ENCODE results near the gene CLIP4. TPM values are rescaled to one million over a fixed set of nuclear protein-coding genes. Genes with fewer than 3 reads are reported as not detected.

CLIP4 gene
- total and polyA plus RNA-seq, 4 donors, result 15.1 to 30.1 (median 23.1) TPM

DNA sequence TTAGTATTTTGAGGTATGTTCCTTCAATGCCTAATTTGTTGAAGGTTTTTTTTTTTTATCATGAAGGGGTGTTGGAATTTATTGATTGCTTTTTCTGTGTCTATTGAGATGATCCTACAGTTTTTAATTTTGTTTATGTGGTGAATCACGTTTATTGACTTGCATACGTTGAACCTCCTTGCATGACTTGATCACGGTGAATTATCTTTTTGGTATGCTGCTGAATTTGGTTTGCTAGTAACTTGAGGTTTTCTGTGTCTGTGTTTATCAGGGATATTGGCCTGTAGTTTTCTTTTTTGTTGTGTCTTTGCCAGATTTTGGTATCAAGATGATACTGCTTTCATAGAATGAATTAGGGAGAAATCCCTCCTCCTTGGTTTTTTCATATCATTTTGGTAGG lies 23.9 kb downstream of the CLIP4 start:
- peaks cover 0 to 4% (median under 1%) of the 10 kb centered on the region in 4 donors for H3K36me3 ChIP-seq (ENCODE audit: control insufficient read depth in 4 of 4, insufficient read depth in 4 of 4, low read length in 4 of 4)
- no peak overlapping the region for H3K9ac ChIP-seq (ENCODE audit: insufficient read depth in 1 of 2, low read length in 2 of 2)
- H3K4me1 ChIP-seq (ENCODE audit: control insufficient read depth in 5 of 5, insufficient read depth in 5 of 5, low read length in 5 of 5), result no peaks in the 10 kb centered on the region
- ATAC-seq (ENCODE audit: insufficient read depth, low FRiP score) (no peak), DNase-seq (no peak)
- H3K9me3 ChIP-seq (ENCODE audit: control insufficient read depth in 4 of 4, insufficient read depth in 3 of 4, low read length in 3 of 4), result no peaks in the 10 kb centered on the region
- H3K27ac ChIP-seq (ENCODE audit: low read depth in 1 of 2, low read length in 1 of 2), result no peak overlapping the region
- WGBS, 2 donors, result 97% methylated on average over 3 of the region's 3 CpGs
- H3K27me3 ChIP-seq (ENCODE audit: control insufficient read depth in 3 of 3, insufficient read depth in 3 of 3, low read length in 2 of 3), result no peaks in the 10 kb centered on the region
- H3K4me3 ChIP-seq, result no peak overlapping the region
- TF ChIP-seq, protein P1, sequence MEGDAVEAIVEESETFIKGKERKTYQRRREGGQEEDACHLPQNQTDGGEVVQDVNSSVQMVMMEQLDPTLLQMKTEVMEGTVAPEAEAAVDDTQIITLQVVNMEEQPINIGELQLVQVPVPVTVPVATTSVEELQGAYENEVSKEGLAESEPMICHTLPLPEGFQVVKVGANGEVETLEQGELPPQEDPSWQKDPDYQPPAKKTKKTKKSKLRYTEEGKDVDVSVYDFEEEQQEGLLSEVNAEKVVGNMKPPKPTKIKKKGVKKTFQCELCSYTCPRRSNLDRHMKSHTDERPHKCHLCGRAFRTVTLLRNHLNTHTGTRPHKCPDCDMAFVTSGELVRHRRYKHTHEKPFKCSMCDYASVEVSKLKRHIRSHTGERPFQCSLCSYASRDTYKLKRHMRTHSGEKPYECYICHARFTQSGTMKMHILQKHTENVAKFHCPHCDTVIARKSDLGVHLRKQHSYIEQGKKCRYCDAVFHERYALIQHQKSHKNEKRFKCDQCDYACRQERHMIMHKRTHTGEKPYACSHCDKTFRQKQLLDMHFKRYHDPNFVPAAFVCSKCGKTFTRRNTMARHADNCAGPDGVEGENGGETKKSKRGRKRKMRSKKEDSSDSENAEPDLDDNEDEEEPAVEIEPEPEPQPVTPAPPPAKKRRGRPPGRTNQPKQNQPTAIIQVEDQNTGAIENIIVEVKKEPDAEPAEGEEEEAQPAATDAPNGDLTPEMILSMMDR (IDR thresholded peaks at IDR 0.05; ENCODE audit: control extremely low read depth, extremely low read depth), result no peak

DNA sequence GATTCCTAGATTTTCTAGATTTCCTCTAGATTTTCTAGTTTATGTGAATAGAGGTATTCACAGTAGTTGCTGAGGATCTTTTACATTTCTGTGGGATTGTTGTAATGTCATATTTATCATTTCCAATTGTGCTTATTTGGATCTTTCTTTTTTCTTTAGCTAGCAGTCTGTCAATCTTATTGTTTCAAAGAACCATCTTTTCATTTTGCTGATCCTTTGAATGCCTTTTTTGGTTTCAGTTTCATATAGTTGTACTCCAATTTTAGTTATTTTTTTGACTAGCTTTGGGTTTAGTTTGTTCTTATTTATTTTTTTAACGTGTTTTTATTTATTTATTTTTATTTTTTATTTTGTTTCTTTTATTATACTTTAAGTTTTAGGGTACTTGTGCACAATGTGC lies 24.5 kb downstream of the CLIP4 start:
- peaks cover 0 to 5% (median 2%) of the 10 kb centered on the region in 4 donors for H3K36me3 ChIP-seq (ENCODE audit: control insufficient read depth in 4 of 4, insufficient read depth in 4 of 4, low read length in 4 of 4)
- H3K27me3 ChIP-seq (ENCODE audit: control insufficient read depth in 3 of 3, insufficient read depth in 3 of 3, low read length in 2 of 3), result no peaks in the 10 kb centered on the region
- WGBS, 2 donors, result 49 to 59% methylated on average over 1 of the region's 1 CpG
- no peak for DNase-seq
- H3K9ac ChIP-seq (ENCODE audit: insufficient read depth in 1 of 2, low read length in 2 of 2), result no peak overlapping the region
- H3K4me3 ChIP-seq, result no peak overlapping the region
- no peak for ATAC-seq (ENCODE audit: insufficient read depth, low FRiP score)
- TF ChIP-seq, protein P1 (IDR thresholded peaks at IDR 0.05; ENCODE audit: control extremely low read depth, extremely low read depth), result no peak
- no peak overlapping the region for H3K27ac ChIP-seq (ENCODE audit: low read depth in 1 of 2, low read length in 1 of 2)
- no peaks in the 10 kb centered on the region for H3K4me1 ChIP-seq (ENCODE audit: control insufficient read depth in 5 of 5, insufficient read depth in 5 of 5, low read length in 5 of 5)
- H3K9me3 ChIP-seq (ENCODE audit: control insufficient read depth in 4 of 4, insufficient read depth in 3 of 4, low read length in 3 of 4), result no peaks in the 10 kb centered on the region

DNA sequence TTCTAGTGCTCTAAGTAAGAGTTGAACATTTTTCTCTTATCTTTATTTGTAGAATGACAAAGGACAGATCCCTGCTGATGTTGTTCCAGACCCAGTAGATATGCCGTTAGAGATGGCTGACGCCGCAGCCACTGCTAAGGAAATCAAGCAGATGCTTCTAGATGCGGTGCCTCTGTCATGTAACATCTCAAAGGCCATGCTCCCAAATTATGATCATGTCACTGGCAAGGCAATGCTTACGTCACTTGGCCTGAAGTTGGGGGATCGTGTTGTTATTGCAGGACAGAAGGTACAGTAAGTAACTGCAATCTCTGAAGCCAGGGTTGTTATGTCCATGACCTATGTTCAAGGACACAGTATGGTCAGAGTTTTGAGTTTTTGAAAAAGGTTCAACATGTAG lies 28.4 kb downstream of the CLIP4 start:
- H3K4me1 ChIP-seq (ENCODE audit: control insufficient read depth in 5 of 5, insufficient read depth in 5 of 5, low read length in 5 of 5), result no peaks in the 10 kb centered on the region
- whole genome bisulfite sequencing, 2 donors, result 91 to 96% methylated on average over 6 of the region's 6 CpGs
- H3K27me3 ChIP-seq (ENCODE audit: control insufficient read depth in 3 of 3, insufficient read depth in 3 of 3, low read length in 2 of 3), result no peaks in the 10 kb centered on the region
- H3K9ac ChIP-seq (ENCODE audit: insufficient read depth in 1 of 2, low read length in 2 of 2), result no peak overlapping the region
- peaks cover 0 to 7% (median 2%) of the 10 kb centered on the region in 4 donors for H3K36me3 ChIP-seq (ENCODE audit: control insufficient read depth in 4 of 4, insufficient read depth in 4 of 4, low read length in 4 of 4)
- no peak for DNase-seq
- ATAC-seq (ENCODE audit: insufficient read depth, low FRiP score), result no peak
- H3K9me3 ChIP-seq (ENCODE audit: control insufficient read depth in 4 of 4, insufficient read depth in 3 of 4, low read length in 3 of 4), result no peaks in the 10 kb centered on the region
- TF ChIP-seq, protein P1 (IDR thresholded peaks at IDR 0.05; ENCODE audit: control extremely low read depth, extremely low read depth), result no peak
- H3K27ac ChIP-seq (ENCODE audit: low read depth in 1 of 2, low read length in 1 of 2), result no peak overlapping the region
- no peak overlapping the region for H3K4me3 ChIP-seq

DNA sequence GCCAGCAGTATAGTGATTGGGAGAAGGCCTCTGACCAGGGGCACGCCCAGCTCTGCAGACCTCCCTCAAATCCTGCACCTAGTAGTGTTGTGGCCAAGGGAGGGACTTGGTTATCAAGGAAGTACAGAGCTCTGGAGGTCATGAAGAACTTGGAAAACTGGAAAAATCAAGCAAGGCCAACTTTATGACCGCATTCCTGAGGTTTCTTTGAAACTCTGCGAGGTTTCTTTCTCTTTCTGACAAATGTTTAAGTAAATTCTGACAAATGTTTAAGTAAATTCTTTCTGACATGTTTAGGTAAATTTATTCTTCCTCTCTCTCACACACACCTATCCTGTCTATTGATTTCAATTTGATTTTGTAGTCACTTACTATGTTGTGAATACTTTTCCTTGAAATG lies 31.0 kb downstream of the CLIP4 start:
- peak in 1 of 3 donors; percentile 12 for DNase-seq
- H3K27me3 ChIP-seq (ENCODE audit: control insufficient read depth in 3 of 3, insufficient read depth in 3 of 3, low read length in 2 of 3), result no peaks in the 10 kb centered on the region
- no peaks in the 10 kb centered on the region for H3K4me1 ChIP-seq (ENCODE audit: control insufficient read depth in 5 of 5, insufficient read depth in 5 of 5, low read length in 5 of 5)
- no peak overlapping the region for H3K9ac ChIP-seq (ENCODE audit: insufficient read depth in 1 of 2, low read length in 2 of 2)
- 81 to 91% methylated on average over 3 of the region's 3 CpGs for WGBS, 2 donors
- no peaks in the 10 kb centered on the region for H3K9me3 ChIP-seq (ENCODE audit: control insufficient read depth in 4 of 4, insufficient read depth in 3 of 4, low read length in 3 of 4)
- TF ChIP-seq, protein P1 (IDR thresholded peaks at IDR 0.05; ENCODE audit: control extremely low read depth, extremely low read depth), result no peak
- no peak overlapping the region for H3K27ac ChIP-seq (ENCODE audit: low read depth in 1 of 2, low read length in 1 of 2)
- H3K4me3 ChIP-seq, result no peak overlapping the region
- ATAC-seq (ENCODE audit: insufficient read depth, low FRiP score), result no peak
- peaks cover 0 to 7% (median 2%) of the 10 kb centered on the region in 4 donors for H3K36me3 ChIP-seq (ENCODE audit: control insufficient read depth in 4 of 4, insufficient read depth in 4 of 4, low read length in 4 of 4)
